Vagina (tissue), 2 donors: ENCODE results near the gene RHBG. TPM values are rescaled to one million over a fixed set of nuclear protein-coding genes. Genes with fewer than 3 reads are reported as not detected.

ENCODE experiments used
- DNase-seq, 2 donors: peaks; one replicate each; pipeline ENCODE4 v3.0.0-alpha.2; 2017; ENCODE audit errors: extremely low spot score in 2 of 2
- H3K27ac ChIP-seq: fragments of 200-600 bp; sonication (generic); one replicate; pipeline ENCODE4 v1.5.1; 2019
- H3K27me3 ChIP-seq: fragments of 200-600 bp; sonication (generic); one replicate; pipeline ENCODE4 v1.5.1; 2019
- H3K36me3 ChIP-seq, 2 donors: fragments of 200-600 bp; sonication (generic); one replicate each; pipeline ENCODE4 v1.5.1; 2017 to 2019
- H3K4me1 ChIP-seq: fragments of 200-600 bp; sonication (generic); one replicate; pipeline ENCODE4 v1.5.1; 2019
- H3K4me3 ChIP-seq, 2 donors: fragments of 200-600 bp; sonication (generic); 1 replicate in 1 of 2; 2 replicates in 1 of 2; pipeline ENCODE4 v1.5.1; 2016 to 2019
- H3K9me3 ChIP-seq: fragments of 200-600 bp; sonication (generic); one replicate; pipeline ENCODE4 v1.5.1; 2019
- CTCF ChIP-seq, 3 experiments: fragments of 450-650 bp in 2 of 3; fragments of 200-600 bp in 1 of 3; sonication (generic) in 1 of 3; IDR thresholded peaks; one replicate each; pipeline ENCODE4 v1.5.1; 2017 to 2019; ENCODE audit warnings: antibody characterized with exemption in 3 of 3, mild to moderate bottlenecking in 2 of 3, moderate library complexity in 2 of 3
- POLR2A ChIP-seq, 2 donors: fragments of 450-650 bp; IDR thresholded peaks; one replicate each; pipeline ENCODE4 v1.6.1; 2017; ENCODE audit warnings: antibody characterized with exemption in 2 of 2, mild to moderate bottlenecking in 2 of 2, moderate library complexity in 2 of 2
- POLR2AphosphoS5 ChIP-seq, 2 donors: sonication (generic); formaldehyde crosslinking; IDR thresholded peaks; one replicate each; pipeline ENCODE4 v1.9.0; 2017; ENCODE audit warnings: antibody characterized with exemption in 2 of 2, mild to moderate bottlenecking in 2 of 2, low read depth in 1 of 2; ENCODE audit not compliant: insufficient read depth in 1 of 2
- intact Hi-C: fragments of 100-400 bp; cut with DNase I; formaldehyde crosslinking; loops from one replicate; pipeline ENCODE4 v1.15.1; 2023
- total RNA-seq: library from RNA; depleted of rRNA; stranded (reverse); fragments of >200 nt; gene quantifications from one replicate; pipeline ENCODE4 v1.2.3, GENCODE V29; 2016

The RHBG gene
- total RNA-seq, 1 donor from 2014 or later = not detected

GRCh38 chr1:156423422-156424352 is 54.7 kb downstream of the RHBG start:
- no peak overlapping the region for H3K4me3 ChIP-seq
- H3K36me3 ChIP-seq = no peaks in the 10 kb centered on the region
- H3K4me1 ChIP-seq = peaks cover 26% of the 10 kb centered on the region
- H3K27me3 ChIP-seq = peaks cover 20% of the 10 kb centered on the region
- TF ChIP-seq POLR2AphosphoS5 (IDR thresholded peaks at IDR 0.05; ENCODE audit: insufficient read depth in 1 of 2, low read depth in 1 of 2) = no peak
- TF ChIP-seq CTCF (IDR thresholded peaks at IDR 0.05) = no peak
- no peak for TF ChIP-seq POLR2A (IDR thresholded peaks at IDR 0.05)
- no peaks in the 10 kb centered on the region for H3K9me3 ChIP-seq
- DNase-seq = no peak
- intact Hi-C loops = no loop called here
- H3K27ac ChIP-seq = no peak overlapping the region

- intact Hi-C loops = no loop called here
- Histone ChIP-seq H3K36me3 (no peaks in the 10 kb centered on the region), H3K27ac (no peak overlapping the region), H3K4me1 (peaks cover 24% of the 10 kb centered on the region), H3K27me3 (peaks cover 18% of the 10 kb centered on the region), H3K9me3 (no peaks in the 10 kb centered on the region), H3K4me3 (no peak overlapping the region)
- no peak for DNase-seq
- TF ChIP-seq CTCF (IDR thresholded peaks at IDR 0.05) = no peak
- no peak for TF ChIP-seq POLR2AphosphoS5 (IDR thresholded peaks at IDR 0.05; ENCODE audit: insufficient read depth in 1 of 2, low read depth in 1 of 2)
- TF ChIP-seq POLR2A (IDR thresholded peaks at IDR 0.05) = no peak
Measured at GRCh38 chr1:156424806-156425432, 55.9 kb downstream of the RHBG start.

GRCh38 chr1:156425943-156426342 is 56.9 kb downstream of the RHBG start:
- H3K27me3 ChIP-seq = peaks cover 7% of the 10 kb centered on the region
- no peak for DNase-seq

GRCh38 chr1:156427957-156428356 is 58.9 kb downstream of the RHBG start:
- no peaks in the 10 kb centered on the region for H3K36me3 ChIP-seq
- no peak overlapping the region for H3K27ac ChIP-seq
- H3K27me3 ChIP-seq = no peaks in the 10 kb centered on the region
- no peaks in the 10 kb centered on the region for H3K4me1 ChIP-seq
- no peak for TF ChIP-seq POLR2A (IDR thresholded peaks at IDR 0.05)
- no peak for TF ChIP-seq CTCF (IDR thresholded peaks at IDR 0.05)
- TF ChIP-seq POLR2AphosphoS5 (IDR thresholded peaks at IDR 0.05; ENCODE audit: insufficient read depth in 1 of 2, low read depth in 1 of 2) = no peak
- intact Hi-C loops = no loop called here
- no peak for DNase-seq
- no peaks in the 10 kb centered on the region for H3K9me3 ChIP-seq
- no peak overlapping the region for H3K4me3 ChIP-seq

More at GRCh38 chr1:156425943-156426342, 56.9 kb downstream of the RHBG start:
- intact Hi-C loops = no loop called here
- no peak for TF ChIP-seq POLR2AphosphoS5 (IDR thresholded peaks at IDR 0.05; ENCODE audit: insufficient read depth in 1 of 2, low read depth in 1 of 2)
- no peak for TF ChIP-seq CTCF (IDR thresholded peaks at IDR 0.05)
- no peak for TF ChIP-seq POLR2A (IDR thresholded peaks at IDR 0.05)
- Histone ChIP-seq H3K4me1 (peaks cover 14% of the 10 kb centered on the region), H3K27ac (no peak overlapping the region), H3K36me3 (no peaks in the 10 kb centered on the region), H3K4me3 (no peak overlapping the region), H3K9me3 (no peaks in the 10 kb centered on the region)
